A673 (cell line): ENCODE results near the gene ABHD6. TPM values are rescaled to one million over a fixed set of nuclear protein-coding genes. Genes with fewer than 3 reads are reported as not detected.

Experiments used
- BruUV-seq: library from RNA; stranded (reverse); fragments of 400-500 nt; replicated peaks from 2 replicates; lab custom pipeline; 2021; lab: Mats Ljungman, UMichigan
- CTCF ChIA-PET: fragments of 300-600 bp; sonication (Branson Sonifier 250); formaldehyde crosslinking; loops from one replicate; lab custom pipeline; 2022; ENCODE audit warnings: antibody characterized with exemption; lab: Charles Lee
- POLR2A ChIA-PET: fragments of 300-600 bp; sonication (Branson Sonifier 250); formaldehyde crosslinking; loops from one replicate; lab custom pipeline; 2022; ENCODE audit warnings: antibody characterized with exemption; ENCODE audit not compliant: low non-redundant PET; lab: Charles Lee
- DNase-seq: peaks from one replicate; pipeline ENCODE4 v3.0.0-alpha.2; 2015; ENCODE audit warnings: low spot score
- H3K27ac ChIP-seq: fragments of 200-600 bp; sonication (generic); 2 replicates; pipeline ENCODE4 v1.5.1; 2016; ENCODE audit warnings: mixed run types, low read depth, mild to moderate bottlenecking, mixed read lengths, antibody characterized with exemption, low read length; ENCODE audit not compliant: poor library complexity, severe bottlenecking
- H3K27me3 ChIP-seq: fragments of 200-600 bp; sonication (generic); replicated peaks from 2 replicates; pipeline ENCODE4 v1.6.1; 2017; ENCODE audit warnings: mixed run types, low read depth, mild to moderate bottlenecking, mixed read lengths, antibody characterized with exemption, low read length; ENCODE audit not compliant: insufficient read depth, poor library complexity
- H3K36me3 ChIP-seq: fragments of 200-600 bp; sonication (generic); 2 replicates; pipeline ENCODE4 v1.6.1; 2016; ENCODE audit warnings: mixed run types, mild to moderate bottlenecking, mixed read lengths, antibody characterized with exemption, low read length; ENCODE audit not compliant: insufficient read depth, poor library complexity, severe bottlenecking
- H3K4me1 ChIP-seq: fragments of 200-600 bp; sonication (generic); 2 replicates; pipeline ENCODE4 v1.6.1; 2017; ENCODE audit warnings: mixed run types, mild to moderate bottlenecking, mixed read lengths, antibody characterized with exemption, low read length; ENCODE audit not compliant: insufficient read depth, poor library complexity, severe bottlenecking
- H3K4me3 ChIP-seq: fragments of 200-600 bp; sonication (generic); 2 replicates; pipeline ENCODE4 v1.5.1; 2016; ENCODE audit warnings: low read depth, mixed run types, mild to moderate bottlenecking, mixed read lengths, low read length; ENCODE audit not compliant: poor library complexity, severe bottlenecking
- H3K9me3 ChIP-seq: fragments of 200-600 bp; sonication (generic); 2 replicates; pipeline ENCODE4 v1.6.1; 2016; ENCODE audit warnings: mixed run types, low read depth, mild to moderate bottlenecking, mixed read lengths, antibody characterized with exemption, low read length; ENCODE audit not compliant: poor library complexity, severe bottlenecking
- EZH2 ChIP-seq: fragments of 200-600 bp; sonication (generic); IDR thresholded peaks from 2 replicates; pipeline ENCODE4 v1.6.1; 2017; ENCODE audit warnings: borderline replicate concordance, low read depth, mild to moderate bottlenecking, mixed read lengths, antibody characterized with exemption, low read length; ENCODE audit not compliant: poor library complexity, severe bottlenecking
- intact Hi-C: fragments of 100-400 bp; cut with micrococcal nuclease; formaldehyde crosslinking; loops from one replicate; pipeline ENCODE4 v1.10.0; 2022; ENCODE audit not compliant: unreplicated experiment
- total RNA-seq: library from RNA; stranded (reverse); gene quantifications from 2 replicates; pipeline ENCODE4 v1.2.3, GENCODE V29; 2021
- TF ChIP-seq, protein P1 (sequence below): fragments of 300-800, 200-600 bp; sonication (generic); conservative IDR thresholded peaks from 2 replicates; pipeline ENCODE4 v1.5.1; 2017; ENCODE audit warnings: low read depth, mild to moderate bottlenecking, antibody characterized with exemption, low read length, moderate library complexity, mixed read lengths

Gene ABHD6
- total RNA-seq, 1 experiment from 2014 or later: 155 TPM

DNA sequence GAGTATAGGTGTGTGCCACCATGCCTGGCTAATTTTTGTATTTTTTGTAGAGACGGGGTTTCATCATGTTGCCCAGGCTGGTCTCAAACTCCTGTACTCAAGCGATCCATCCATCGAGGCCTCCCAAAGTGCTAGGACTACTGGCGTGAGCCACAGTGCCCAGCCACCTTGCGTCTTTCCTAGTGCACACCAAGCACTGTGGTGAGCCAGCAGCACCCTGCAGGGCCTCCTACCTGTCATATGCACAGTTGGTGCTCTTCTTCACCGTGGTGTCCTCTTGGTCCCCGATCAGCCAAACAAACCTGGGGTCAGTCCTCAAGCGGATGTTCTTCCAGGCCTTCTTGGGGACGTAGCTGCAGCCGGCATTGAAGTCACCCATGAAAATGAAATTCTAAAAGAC, 40.0 kb upstream of the ABHD6 start:
- no peaks in the 10 kb centered on the region for H3K9me3 ChIP-seq
- no TSS peak for BruUV-seq
- TF ChIP-seq, protein P1, sequence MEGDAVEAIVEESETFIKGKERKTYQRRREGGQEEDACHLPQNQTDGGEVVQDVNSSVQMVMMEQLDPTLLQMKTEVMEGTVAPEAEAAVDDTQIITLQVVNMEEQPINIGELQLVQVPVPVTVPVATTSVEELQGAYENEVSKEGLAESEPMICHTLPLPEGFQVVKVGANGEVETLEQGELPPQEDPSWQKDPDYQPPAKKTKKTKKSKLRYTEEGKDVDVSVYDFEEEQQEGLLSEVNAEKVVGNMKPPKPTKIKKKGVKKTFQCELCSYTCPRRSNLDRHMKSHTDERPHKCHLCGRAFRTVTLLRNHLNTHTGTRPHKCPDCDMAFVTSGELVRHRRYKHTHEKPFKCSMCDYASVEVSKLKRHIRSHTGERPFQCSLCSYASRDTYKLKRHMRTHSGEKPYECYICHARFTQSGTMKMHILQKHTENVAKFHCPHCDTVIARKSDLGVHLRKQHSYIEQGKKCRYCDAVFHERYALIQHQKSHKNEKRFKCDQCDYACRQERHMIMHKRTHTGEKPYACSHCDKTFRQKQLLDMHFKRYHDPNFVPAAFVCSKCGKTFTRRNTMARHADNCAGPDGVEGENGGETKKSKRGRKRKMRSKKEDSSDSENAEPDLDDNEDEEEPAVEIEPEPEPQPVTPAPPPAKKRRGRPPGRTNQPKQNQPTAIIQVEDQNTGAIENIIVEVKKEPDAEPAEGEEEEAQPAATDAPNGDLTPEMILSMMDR: no peak
- TF ChIP-seq EZH2: no peak
- CTCF ChIA-PET: no interaction called here
- H3K4me3 ChIP-seq: no peak overlapping the region
- H3K4me1 ChIP-seq: no peaks in the 10 kb centered on the region
- no peaks in the 10 kb centered on the region for H3K36me3 ChIP-seq
- POLR2A ChIA-PET: no interaction called here
- no peak overlapping the region for H3K27ac ChIP-seq
- no peaks in the 10 kb centered on the region for H3K27me3 ChIP-seq
- DNase-seq: no peak
- intact Hi-C loops: no loop called here

DNA sequence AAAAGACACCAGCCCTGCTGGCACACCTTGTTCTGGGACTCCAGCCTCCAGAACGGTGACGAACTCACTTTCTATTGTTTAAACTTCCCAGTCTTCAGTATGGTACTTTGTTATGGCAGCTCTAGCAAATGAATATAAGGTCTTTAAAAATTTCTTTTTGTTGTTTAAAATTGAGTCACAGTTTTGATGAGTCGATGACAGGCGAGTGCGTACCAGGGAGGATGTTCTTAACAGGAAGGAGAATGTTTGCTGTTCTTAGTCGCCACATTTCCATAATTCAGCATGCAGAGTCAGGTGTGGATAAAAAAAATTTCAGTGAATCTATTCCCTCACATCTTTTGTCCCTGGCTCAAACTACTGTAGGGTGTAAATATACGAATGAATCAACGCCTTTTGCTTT, 39.2 kb upstream of the ABHD6 start:
- ChIA-PET CTCF (no interaction called here), POLR2A (no interaction called here)
- H3K4me1 ChIP-seq: no peaks in the 10 kb centered on the region
- TF ChIP-seq EZH2: no peak
- TF ChIP-seq, protein P1: no peak
- intact Hi-C loops: no loop called here
- H3K36me3 ChIP-seq: no peaks in the 10 kb centered on the region
- no peak overlapping the region for H3K4me3 ChIP-seq
- H3K27ac ChIP-seq: no peak overlapping the region
- DNase-seq: no peak
- BruUV-seq: no TSS peak
- no peaks in the 10 kb centered on the region for H3K27me3 ChIP-seq
- no peaks in the 10 kb centered on the region for H3K9me3 ChIP-seq

DNA sequence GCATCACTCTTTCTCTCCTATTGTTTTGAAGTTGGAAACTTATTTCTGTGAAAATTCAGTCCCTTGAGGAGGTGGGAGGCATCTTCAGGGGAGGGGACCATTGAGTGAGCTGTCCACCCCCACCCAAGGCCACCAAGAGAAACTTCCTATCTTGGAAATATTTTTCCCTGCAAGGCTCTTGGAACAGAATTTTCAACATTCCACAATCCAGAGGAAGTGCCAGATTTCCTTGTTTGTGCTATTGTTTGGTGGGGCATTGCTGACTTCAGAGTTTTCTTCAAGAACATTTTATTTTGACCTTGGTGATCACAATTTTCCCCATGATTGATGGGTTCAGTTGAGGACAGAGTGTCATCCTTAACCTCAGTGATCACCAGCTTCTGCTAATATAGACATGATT, 38.8 kb upstream of the ABHD6 start:
- intact Hi-C loops: no loop called here

More for the DNA sequence above, 38.8 kb upstream of the ABHD6 start:
- Histone ChIP-seq H3K27ac (no peak overlapping the region), H3K36me3 (no peaks in the 10 kb centered on the region), H3K4me1 (no peaks in the 10 kb centered on the region), H3K9me3 (no peaks in the 10 kb centered on the region), H3K4me3 (no peak overlapping the region), H3K27me3 (no peaks in the 10 kb centered on the region)
- no TSS peak for BruUV-seq
- POLR2A ChIA-PET: no interaction called here
- DNase-seq: no peak
- CTCF ChIA-PET: no interaction called here
- TF ChIP-seq, protein P1: no peak
- TF ChIP-seq EZH2: no peak
